PC-3 (cell line): ENCODE measurements around the gene RCCD1.

Experiments
- CTCF ChIP-seq: fragments of 300-600 bp; sonication (generic); conservative IDR thresholded peaks from 2 replicates; pipeline ENCODE4 v1.5.1; 2017; ENCODE audit warnings: antibody characterized with exemption, low read depth, mild to moderate bottlenecking, low read length
- EZH2 ChIP-seq: fragments of 300-600 bp; sonication (generic); IDR thresholded peaks from one replicate; pipeline ENCODE4 v1.6.1; 2017; ENCODE audit warnings: antibody characterized with exemption, mild to moderate bottlenecking, low read length; ENCODE audit not compliant: unreplicated experiment
- EZH2phosphoT487 ChIP-seq: fragments of 300-600 bp; sonication (generic); IDR thresholded peaks from 2 replicates; pipeline ENCODE4 v1.6.1; 2018; ENCODE audit warnings: mild to moderate bottlenecking, antibody characterized with exemption, low read length, borderline replicate concordance

GRCh38 chr15:90994059-90994416 is 39.4 kb downstream of the RCCD1 start:
- TF ChIP-seq CTCF (no peak), EZH2 (no peak), EZH2phosphoT487 (no peak)
